Brain microvascular endothelial cell (primary cell): Measurements from ENCODE around the gene GLRA3.
A peak's percentile ranks its signal among the peaks of the same experiment; 100 is the strongest.

Experiments used
- DNase-seq: peaks from one replicate; pipeline ENCODE4 v3.0.0-alpha.2; 2020
- H3K27ac ChIP-seq: fragments of 250-450 bp; sonication (Bioruptor Pico); 2 replicates; pipeline ENCODE4 v1.5.1; 2020; ENCODE audit warnings: mild to moderate bottlenecking, moderate library complexity
- H3K27me3 ChIP-seq: fragments of 250-450 bp; sonication (Bioruptor Pico); replicated peaks from 2 replicates; pipeline ENCODE4 v1.5.1; 2020; ENCODE audit warnings: mild to moderate bottlenecking
- H3K36me3 ChIP-seq: fragments of 250-450 bp; sonication (Bioruptor Pico); replicated peaks from 2 replicates; pipeline ENCODE4 v1.5.1; 2020; ENCODE audit warnings: mild to moderate bottlenecking
- H3K4me3 ChIP-seq: 2 replicates; pipeline ENCODE4 v1.5.1; 2011; ENCODE audit warnings: low read depth, mild to moderate bottlenecking, control low read depth, low read length, moderate library complexity
- in situ Hi-C: cut with HindIII; loops from 2 replicates; pipeline ENCODE4 v1.10.0; 2017; ENCODE audit warnings: low sequenced_read_pairs, low pct_ligation_motif_present
- TF ChIP-seq, protein P1 (sequence below): IDR thresholded peaks from 2 replicates; pipeline ENCODE4 v1.5.1; 2011; ENCODE audit warnings: low read depth, mild to moderate bottlenecking, moderate library complexity, low read length, control low read depth, inconsistent platforms; ENCODE audit errors: missing control alignments

Gene GLRA3

DNA sequence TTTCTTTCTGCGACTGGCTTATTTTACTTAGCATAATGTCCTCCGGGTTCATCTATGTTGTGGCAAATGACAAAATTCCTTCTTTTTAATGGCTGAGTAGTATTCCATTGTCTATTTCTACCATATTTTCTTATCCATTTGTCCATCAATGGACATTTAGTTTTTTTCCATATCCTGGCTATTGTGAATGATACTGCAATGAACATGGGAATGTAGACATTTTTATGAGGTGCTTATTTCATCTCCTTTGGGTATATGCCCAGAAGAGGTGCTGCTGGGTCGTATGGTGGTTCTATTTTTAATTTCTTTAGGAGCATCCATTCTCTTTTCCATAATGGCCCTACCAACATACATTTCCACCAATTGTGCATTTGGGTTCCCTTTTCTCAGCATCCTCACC, 230.2 kb downstream of the GLRA3 start:
- Histone ChIP-seq H3K27me3 (no peaks in the 10 kb centered on the region), H3K27ac (no peak overlapping the region), H3K4me3 (no peak overlapping the region), H3K36me3 (no peaks in the 10 kb centered on the region)
- TF ChIP-seq, protein P1, sequence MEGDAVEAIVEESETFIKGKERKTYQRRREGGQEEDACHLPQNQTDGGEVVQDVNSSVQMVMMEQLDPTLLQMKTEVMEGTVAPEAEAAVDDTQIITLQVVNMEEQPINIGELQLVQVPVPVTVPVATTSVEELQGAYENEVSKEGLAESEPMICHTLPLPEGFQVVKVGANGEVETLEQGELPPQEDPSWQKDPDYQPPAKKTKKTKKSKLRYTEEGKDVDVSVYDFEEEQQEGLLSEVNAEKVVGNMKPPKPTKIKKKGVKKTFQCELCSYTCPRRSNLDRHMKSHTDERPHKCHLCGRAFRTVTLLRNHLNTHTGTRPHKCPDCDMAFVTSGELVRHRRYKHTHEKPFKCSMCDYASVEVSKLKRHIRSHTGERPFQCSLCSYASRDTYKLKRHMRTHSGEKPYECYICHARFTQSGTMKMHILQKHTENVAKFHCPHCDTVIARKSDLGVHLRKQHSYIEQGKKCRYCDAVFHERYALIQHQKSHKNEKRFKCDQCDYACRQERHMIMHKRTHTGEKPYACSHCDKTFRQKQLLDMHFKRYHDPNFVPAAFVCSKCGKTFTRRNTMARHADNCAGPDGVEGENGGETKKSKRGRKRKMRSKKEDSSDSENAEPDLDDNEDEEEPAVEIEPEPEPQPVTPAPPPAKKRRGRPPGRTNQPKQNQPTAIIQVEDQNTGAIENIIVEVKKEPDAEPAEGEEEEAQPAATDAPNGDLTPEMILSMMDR, result no peak
- DNase-seq, result no peak
- in situ Hi-C loops, result no loop called here

GRCh38 chr4:174596513-174596912, 232.5 kb downstream of the GLRA3 start:
- in situ Hi-C loops, result no loop called here

GRCh38 chr4:174595141-174595929, 233.7 kb downstream of the GLRA3 start:
- Histone ChIP-seq H3K36me3 (no peaks in the 10 kb centered on the region), H3K27ac (no peak overlapping the region), H3K27me3 (no peaks in the 10 kb centered on the region), H3K4me3 (no peak overlapping the region)
- TF ChIP-seq, protein P1, result no peak
- in situ Hi-C loops, result no loop called here
- no peak for DNase-seq

More at GRCh38 chr4:174596513-174596912, 232.5 kb downstream of the GLRA3 start:
- Histone ChIP-seq H3K36me3 (no peaks in the 10 kb centered on the region), H3K27ac (no peak overlapping the region), H3K27me3 (no peaks in the 10 kb centered on the region), H3K4me3 (no peak overlapping the region)
- DNase-seq, result no peak
- TF ChIP-seq, protein P1, result no peak

DNA sequence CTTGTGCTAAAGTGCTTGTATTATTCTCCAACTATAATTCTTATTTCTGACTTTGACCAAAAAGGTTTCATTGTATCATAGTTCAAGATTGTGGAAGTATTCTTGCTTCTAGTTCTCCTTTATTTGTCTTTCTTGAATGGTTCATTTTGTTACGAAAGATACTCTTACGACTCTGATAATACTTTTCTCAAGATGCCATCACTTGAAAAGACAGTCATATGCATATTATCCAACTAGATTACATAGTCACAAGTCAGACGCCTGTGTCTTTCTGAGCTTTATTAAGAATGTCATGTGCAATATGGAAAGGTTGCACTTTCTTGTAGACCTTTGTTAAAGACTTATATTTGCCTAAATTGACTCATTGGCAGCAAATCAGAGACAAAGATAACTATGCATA, 235.3 kb downstream of the GLRA3 start:
- DNase-seq, result no peak
- Histone ChIP-seq H3K27ac (no peak overlapping the region), H3K4me3 (no peak overlapping the region), H3K36me3 (no peaks in the 10 kb centered on the region), H3K27me3 (no peaks in the 10 kb centered on the region)
- in situ Hi-C loops, result no loop called here
- TF ChIP-seq, protein P1, result no peak

GRCh38 chr4:174592985-174593335, 236.1 kb downstream of the GLRA3 start:
- in situ Hi-C loops, result no loop called here
- no peak overlapping the region for H3K4me3 ChIP-seq
- no peaks in the 10 kb centered on the region for H3K27me3 ChIP-seq
- H3K27ac ChIP-seq, result peak overlapping the region; percentile 50
- no peaks in the 10 kb centered on the region for H3K36me3 ChIP-seq
- DNase-seq, result peak; percentile 76
- TF ChIP-seq, protein P1, result no peak

- TF ChIP-seq, protein P1, result no peak
- Histone ChIP-seq H3K36me3 (no peaks in the 10 kb centered on the region), H3K27me3 (no peaks in the 10 kb centered on the region), H3K4me3 (no peak overlapping the region), H3K27ac (peak overlapping the region; percentile 50)
- no peak for DNase-seq
- in situ Hi-C loops, result no loop called here
Observed at GRCh38 chr4:174592256-174592984, 236.6 kb downstream of the GLRA3 start.
